ENCODE measurements around the gene CHRD. TPM values are rescaled to one million over a fixed set of nuclear protein-coding genes. Genes with fewer than 3 reads are reported as not detected.

Gene CHRD
- polyA plus RNA-seq, 1 donor = 3.7 TPM

DNA sequence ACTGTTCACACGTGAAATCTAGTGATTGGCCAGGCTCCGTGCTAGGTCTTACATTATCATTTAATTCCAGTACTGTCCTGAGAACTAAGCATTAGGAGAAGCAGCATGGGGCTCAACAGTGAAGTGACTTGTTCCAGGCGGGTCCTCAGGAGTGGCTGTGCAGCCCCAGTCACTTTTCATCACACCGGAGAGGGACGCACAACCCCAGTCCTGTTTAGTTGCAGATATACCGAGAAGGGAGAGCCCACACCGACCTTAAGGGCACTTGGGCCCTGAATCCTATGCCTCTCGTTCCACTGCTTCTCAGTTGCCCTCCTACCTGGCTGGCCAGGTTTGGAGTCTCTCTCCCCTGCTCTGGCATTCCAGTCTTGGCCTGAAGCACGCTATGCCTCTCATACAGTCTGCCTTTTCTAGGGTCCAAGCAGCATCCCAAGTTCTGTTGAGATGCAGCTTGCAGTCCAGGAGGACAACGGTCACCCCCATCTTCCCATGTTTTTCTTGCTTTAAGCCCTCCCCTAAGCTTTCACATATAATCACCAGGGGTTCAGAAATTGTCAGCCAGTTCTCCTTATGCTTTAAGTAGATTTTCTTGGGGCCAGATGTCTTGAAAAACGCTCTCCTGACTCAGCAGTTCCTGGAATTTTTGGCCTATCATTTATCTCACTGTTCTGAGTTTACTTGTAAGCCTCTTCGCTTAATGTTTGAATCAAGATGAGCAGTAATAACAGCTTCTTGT, 32.4 kb upstream of the CHRD start:
- Histone ChIP-seq H3K27me3 (ENCODE audit: control insufficient read depth, insufficient read depth, low read length) (no peaks in the 10 kb centered on the region), H3K36me3 (ENCODE audit: control insufficient read depth, insufficient read depth, low read length) (peaks cover 40% of the 10 kb centered on the region), H3K4me1 (ENCODE audit: control insufficient read depth, insufficient read depth, low read length) (peaks cover 32% of the 10 kb centered on the region), H3K4me3 (ENCODE audit: low read length) (no peak overlapping the region), H3K27ac (ENCODE audit: low read length) (no peak overlapping the region), H3K9me3 (ENCODE audit: control insufficient read depth, low read depth, low read length) (no peaks in the 10 kb centered on the region)
- WGBS (ENCODE audit: insufficient coverage, low lambda C conversion rate) = no CpG with 5 or more reads among the region's 12 CpGs
- no peak for DNase-seq

DNA sequence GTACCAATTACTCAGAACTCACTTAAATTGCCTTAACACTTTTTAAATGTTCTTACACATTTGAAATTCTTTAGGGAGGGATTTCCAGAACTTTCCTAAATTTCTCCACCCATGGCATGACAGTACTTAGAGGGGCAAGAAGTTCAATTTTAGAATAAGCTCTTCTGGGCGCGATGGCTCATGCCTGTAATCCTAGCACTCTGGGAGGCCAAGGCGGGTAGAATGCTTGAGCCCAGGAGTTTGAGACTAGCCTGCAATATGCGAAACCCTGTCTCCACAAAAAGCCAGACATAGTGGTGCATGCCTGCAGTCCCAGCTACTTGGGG, 31.8 kb upstream of the CHRD start:
- no peak for DNase-seq
- H3K4me1 ChIP-seq (ENCODE audit: control insufficient read depth, insufficient read depth, low read length) = peaks cover 37% of the 10 kb centered on the region
- H3K4me3 ChIP-seq (ENCODE audit: low read length) = no peak overlapping the region
- peaks cover 40% of the 10 kb centered on the region for H3K36me3 ChIP-seq (ENCODE audit: control insufficient read depth, insufficient read depth, low read length)
- no peak overlapping the region for H3K27ac ChIP-seq (ENCODE audit: low read length)
- no peaks in the 10 kb centered on the region for H3K9me3 ChIP-seq (ENCODE audit: control insufficient read depth, low read depth, low read length)
- WGBS (ENCODE audit: insufficient coverage, low lambda C conversion rate) = no CpG with 5 or more reads among the region's 4 CpGs
- no peaks in the 10 kb centered on the region for H3K27me3 ChIP-seq (ENCODE audit: control insufficient read depth, insufficient read depth, low read length)

DNA sequence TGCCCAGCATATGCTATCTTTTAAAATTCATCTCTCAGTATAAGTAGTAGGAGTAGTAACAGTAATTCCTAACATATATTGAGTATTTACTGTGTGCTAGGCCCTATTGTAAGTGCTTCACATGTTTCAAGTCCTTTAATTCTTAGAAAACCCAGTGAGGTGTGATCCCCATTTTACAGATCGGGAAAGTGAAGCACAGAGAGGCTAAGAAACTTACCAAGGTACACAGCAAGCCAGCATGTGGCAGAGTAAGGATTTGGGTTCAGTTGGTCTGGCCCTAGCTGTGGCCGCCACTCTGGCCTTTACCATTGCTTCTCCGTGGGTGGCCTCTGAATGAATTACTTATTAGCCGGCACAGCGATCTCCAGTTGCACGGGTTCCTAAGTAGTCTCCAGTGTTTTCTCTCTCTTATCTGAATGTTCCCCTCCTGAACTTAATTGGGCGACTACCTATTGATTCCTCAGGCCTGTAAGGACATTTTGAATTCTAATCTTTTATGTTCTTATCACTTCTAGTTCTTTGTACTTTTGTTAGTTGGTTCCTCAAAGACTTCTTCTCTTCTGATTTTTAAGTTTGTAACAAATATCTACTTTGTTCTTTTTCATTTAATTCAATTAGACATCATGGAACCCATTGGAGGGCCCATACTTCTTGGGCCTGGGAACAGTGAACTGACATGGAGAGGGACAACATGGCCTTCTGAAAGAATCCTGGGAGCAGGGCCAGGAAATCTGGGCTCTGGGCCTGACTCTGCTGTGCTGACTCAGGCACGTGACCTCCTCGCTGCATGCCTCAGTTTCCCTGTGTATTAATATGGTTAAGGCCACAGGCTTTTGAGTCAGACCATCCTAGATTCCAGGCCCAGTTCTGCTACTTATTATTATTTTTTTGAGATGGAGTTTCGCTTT, 30.0 kb upstream of the CHRD start:
- WGBS (ENCODE audit: insufficient coverage, low lambda C conversion rate) = 73% methylated on average over 4 of the region's 10 CpGs
- H3K27ac ChIP-seq (ENCODE audit: low read length) = no peak overlapping the region

DNA sequence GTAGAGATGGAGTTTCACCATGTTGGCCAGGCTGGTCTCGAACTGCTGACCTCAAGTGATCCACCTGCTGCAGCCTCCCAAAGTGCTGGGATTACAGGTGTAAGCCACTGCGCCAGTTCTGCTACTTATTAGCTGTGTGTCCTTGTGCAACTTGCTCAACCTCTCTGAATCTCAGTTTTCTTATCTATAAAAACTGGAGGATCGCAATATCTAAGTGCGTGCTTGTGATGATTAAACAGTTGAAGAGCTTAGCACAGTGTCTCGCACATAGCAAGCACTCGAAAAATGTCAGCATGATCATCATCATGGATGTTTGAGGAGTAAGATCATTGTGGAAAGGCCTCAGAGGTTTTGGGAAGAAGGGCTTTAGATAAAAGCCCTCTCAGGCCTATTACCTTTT, 29.2 kb upstream of the CHRD start:
- Histone ChIP-seq H3K4me1 (ENCODE audit: control insufficient read depth, insufficient read depth, low read length) (peaks cover 37% of the 10 kb centered on the region), H3K4me3 (ENCODE audit: low read length) (no peak overlapping the region), H3K9me3 (ENCODE audit: control insufficient read depth, low read depth, low read length) (no peaks in the 10 kb centered on the region), H3K36me3 (ENCODE audit: control insufficient read depth, insufficient read depth, low read length) (peaks cover 45% of the 10 kb centered on the region), H3K27me3 (ENCODE audit: control insufficient read depth, insufficient read depth, low read length) (no peaks in the 10 kb centered on the region), H3K27ac (ENCODE audit: low read length) (no peak overlapping the region)
- DNase-seq = no peak
- WGBS (ENCODE audit: insufficient coverage, low lambda C conversion rate) = no CpG with 5 or more reads among the region's 6 CpGs

More for the DNA sequence above, 30.0 kb upstream of the CHRD start:
- Histone ChIP-seq H3K4me3 (ENCODE audit: low read length) (no peak overlapping the region), H3K4me1 (ENCODE audit: control insufficient read depth, insufficient read depth, low read length) (peaks cover 45% of the 10 kb centered on the region), H3K36me3 (ENCODE audit: control insufficient read depth, insufficient read depth, low read length) (peaks cover 39% of the 10 kb centered on the region), H3K9me3 (ENCODE audit: control insufficient read depth, low read depth, low read length) (no peaks in the 10 kb centered on the region), H3K27me3 (ENCODE audit: control insufficient read depth, insufficient read depth, low read length) (no peaks in the 10 kb centered on the region)
- DNase-seq = no peak

DNA sequence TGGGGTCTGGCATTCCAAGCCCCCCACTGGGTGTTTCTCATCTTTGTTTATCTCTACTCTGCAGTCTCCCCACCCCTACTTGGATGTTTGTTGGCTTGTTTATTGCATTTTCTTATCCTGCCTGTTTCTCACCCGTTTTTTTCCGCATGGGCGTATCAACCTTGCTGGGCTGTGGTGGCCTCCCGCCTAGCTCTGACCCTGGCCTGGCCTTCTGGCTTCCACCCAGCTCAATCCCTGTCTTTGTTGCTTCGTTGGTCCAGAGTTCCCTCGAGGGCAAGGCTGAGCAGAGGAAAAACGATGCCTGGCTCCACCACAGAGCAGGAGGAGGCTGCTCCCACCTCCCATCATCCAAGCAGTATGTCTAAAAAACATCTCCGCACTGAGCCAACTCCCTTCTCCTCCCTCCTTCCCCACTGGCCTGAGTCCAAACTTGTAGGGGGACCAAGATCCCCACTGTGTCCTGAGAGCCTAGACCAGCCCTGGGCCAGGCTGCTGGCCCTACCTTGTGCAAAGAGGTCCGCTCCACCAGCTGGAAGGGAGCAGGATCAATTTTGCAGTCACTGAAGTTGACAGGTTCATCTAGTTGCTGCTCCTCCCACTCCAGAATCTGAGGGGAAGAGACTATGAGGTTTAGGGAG, 28.2 kb upstream of the CHRD start:
- H3K4me3 ChIP-seq (ENCODE audit: low read length) = no peak overlapping the region
- H3K36me3 ChIP-seq (ENCODE audit: control insufficient read depth, insufficient read depth, low read length) = peaks cover 47% of the 10 kb centered on the region
- no CpG with 5 or more reads among the region's 9 CpGs for WGBS (ENCODE audit: insufficient coverage, low lambda C conversion rate)
- H3K27ac ChIP-seq (ENCODE audit: low read length) = peak overlapping the region; percentile 86
- no peaks in the 10 kb centered on the region for H3K9me3 ChIP-seq (ENCODE audit: control insufficient read depth, low read depth, low read length)
- no peak for DNase-seq
- peaks cover 27% of the 10 kb centered on the region for H3K4me1 ChIP-seq (ENCODE audit: control insufficient read depth, insufficient read depth, low read length)
- no peaks in the 10 kb centered on the region for H3K27me3 ChIP-seq (ENCODE audit: control insufficient read depth, insufficient read depth, low read length)

DNA sequence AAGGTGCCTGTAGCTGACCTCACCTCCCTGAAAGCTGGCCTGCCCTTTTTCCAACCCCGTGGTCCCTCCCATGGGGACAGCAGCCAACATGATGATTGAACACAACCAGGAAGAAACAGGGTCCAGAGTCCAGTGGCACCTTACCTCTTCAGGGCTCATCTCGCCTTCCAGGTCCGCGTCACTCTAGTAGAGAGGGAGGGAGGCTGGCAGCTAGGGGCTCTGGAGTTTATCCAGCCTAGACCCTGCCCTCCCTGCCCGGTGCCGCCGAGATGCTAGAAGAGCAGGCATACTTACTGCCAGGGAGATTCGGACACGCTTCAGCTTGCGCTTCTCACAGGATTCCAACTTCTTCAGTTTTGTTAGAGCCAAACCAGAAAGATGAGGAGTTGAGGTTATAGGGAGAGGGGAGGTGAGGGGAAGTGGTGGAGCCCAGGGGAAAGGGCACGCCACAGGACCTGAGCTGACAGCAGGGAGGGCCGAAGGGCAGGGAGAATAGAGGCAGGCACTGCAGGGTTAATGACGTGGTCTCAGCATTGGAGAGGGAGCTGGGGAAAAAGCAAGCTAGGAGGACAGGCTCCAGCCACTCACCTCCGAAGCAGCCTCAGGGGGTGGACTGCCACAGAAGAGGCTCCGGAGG, 27.6 kb upstream of the CHRD start:
- H3K27me3 ChIP-seq (ENCODE audit: control insufficient read depth, insufficient read depth, low read length) = no peaks in the 10 kb centered on the region
- no peak overlapping the region for H3K4me3 ChIP-seq (ENCODE audit: low read length)
- H3K4me1 ChIP-seq (ENCODE audit: control insufficient read depth, insufficient read depth, low read length) = peaks cover 27% of the 10 kb centered on the region
- no peaks in the 10 kb centered on the region for H3K9me3 ChIP-seq (ENCODE audit: control insufficient read depth, low read depth, low read length)
- peak; percentile 92 to 95 for DNase-seq
- peak overlapping the region; percentile 86 for H3K27ac ChIP-seq (ENCODE audit: low read length)
- peaks cover 50% of the 10 kb centered on the region for H3K36me3 ChIP-seq (ENCODE audit: control insufficient read depth, insufficient read depth, low read length)
- whole genome bisulfite sequencing (ENCODE audit: insufficient coverage, low lambda C conversion rate) = 100% methylated on average over 1 of the region's 15 CpGs

DNA sequence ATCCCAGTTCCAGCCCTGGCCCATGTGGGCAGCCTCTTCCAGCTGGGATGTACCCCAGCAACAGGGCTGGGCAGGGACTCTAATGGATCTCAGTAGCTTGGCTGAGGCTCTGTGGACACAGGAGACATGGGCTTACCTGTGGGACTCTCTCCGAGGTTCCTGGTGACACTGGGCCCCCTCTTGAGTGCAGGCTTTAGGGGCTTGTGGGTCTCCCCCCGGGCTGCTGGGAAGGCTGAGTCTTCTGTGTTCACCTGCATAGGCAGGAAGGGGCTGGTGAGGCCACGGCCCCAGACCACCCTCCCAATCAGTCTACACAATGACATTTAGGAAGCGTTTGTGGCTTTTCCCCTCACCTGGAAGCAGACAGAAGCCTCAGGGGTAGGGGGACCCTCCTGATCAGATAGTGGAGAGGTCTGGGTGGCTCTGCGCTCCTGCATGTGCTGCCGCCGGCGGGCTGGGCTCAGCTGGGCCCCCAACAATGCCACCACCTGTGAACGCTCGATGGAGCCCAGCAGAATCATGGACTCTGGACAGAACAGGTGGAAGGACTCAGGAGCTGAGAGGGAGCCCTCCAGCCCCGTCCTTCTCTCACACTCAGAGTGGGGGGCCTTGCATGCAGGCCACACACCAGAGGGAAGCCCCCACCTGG, 26.8 kb upstream of the CHRD start:
- no CpG with 5 or more reads among the region's 11 CpGs for WGBS (ENCODE audit: insufficient coverage, low lambda C conversion rate)
- no peak overlapping the region for H3K4me3 ChIP-seq (ENCODE audit: low read length)
- H3K36me3 ChIP-seq (ENCODE audit: control insufficient read depth, insufficient read depth, low read length) = peaks cover 57% of the 10 kb centered on the region
- DNase-seq = no peak
- H3K27me3 ChIP-seq (ENCODE audit: control insufficient read depth, insufficient read depth, low read length) = no peaks in the 10 kb centered on the region
- H3K9me3 ChIP-seq (ENCODE audit: control insufficient read depth, low read depth, low read length) = no peaks in the 10 kb centered on the region
- H3K27ac ChIP-seq (ENCODE audit: low read length) = peak overlapping the region; percentile 86
- H3K4me1 ChIP-seq (ENCODE audit: control insufficient read depth, insufficient read depth, low read length) = peaks cover 27% of the 10 kb centered on the region

DNA sequence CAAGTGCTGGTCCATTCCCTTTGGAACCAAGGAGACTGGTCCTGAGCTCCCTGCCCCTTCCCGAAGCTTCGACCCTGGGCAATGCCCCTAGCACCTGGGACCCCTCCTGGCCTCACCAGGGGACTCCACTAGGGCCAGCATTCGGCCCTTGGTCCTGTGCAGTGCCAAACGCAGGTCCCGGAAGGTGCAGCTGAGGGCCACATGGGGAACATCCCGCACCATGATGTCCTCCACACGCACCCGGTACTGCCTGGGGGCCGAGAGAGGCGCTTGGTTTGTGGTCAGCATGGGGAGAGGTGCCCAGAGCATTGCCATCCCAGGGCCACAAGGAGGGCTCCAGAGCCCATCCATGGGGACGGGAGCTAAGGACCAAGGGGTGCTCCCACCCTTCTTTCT, 26.3 kb upstream of the CHRD start:
- Histone ChIP-seq H3K36me3 (ENCODE audit: control insufficient read depth, insufficient read depth, low read length) (peaks cover 63% of the 10 kb centered on the region), H3K27ac (ENCODE audit: low read length) (no peak overlapping the region), H3K9me3 (ENCODE audit: control insufficient read depth, low read depth, low read length) (no peaks in the 10 kb centered on the region), H3K4me1 (ENCODE audit: control insufficient read depth, insufficient read depth, low read length) (peaks cover 27% of the 10 kb centered on the region), H3K4me3 (ENCODE audit: low read length) (no peak overlapping the region), H3K27me3 (ENCODE audit: control insufficient read depth, insufficient read depth, low read length) (no peaks in the 10 kb centered on the region)
- no peak for DNase-seq
- WGBS (ENCODE audit: insufficient coverage, low lambda C conversion rate) = no CpG with 5 or more reads among the region's 11 CpGs

DNA sequence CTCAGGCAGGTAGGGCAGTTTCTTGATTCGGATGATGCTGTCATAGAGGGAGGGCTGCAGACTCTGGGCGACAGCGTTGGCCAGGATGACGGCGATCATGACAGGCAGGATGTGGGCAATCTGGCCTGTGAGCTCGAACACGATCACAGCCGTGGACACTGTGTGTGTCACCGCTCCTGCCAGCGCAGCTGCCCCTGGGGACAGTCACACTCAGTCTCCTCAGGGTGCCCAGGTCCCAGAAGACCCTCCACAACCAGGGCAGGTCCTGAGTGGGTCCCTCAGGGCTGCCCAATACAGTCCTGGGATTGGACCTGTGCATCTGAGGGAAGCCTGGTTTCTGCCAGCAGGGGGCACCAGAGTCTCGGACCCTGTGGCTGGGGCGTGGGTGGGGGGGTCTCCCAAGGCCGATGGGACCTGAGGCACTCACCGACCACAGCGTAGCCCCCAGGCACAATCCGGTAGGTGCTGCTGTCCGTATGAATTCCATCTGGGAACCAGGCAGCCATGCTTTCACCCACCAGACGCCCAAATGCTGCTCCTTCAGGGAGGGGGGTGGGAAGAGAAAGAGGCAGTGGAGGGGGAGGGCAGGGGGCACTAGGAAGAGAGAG, 25.6 kb upstream of the CHRD start:
- H3K27me3 ChIP-seq (ENCODE audit: control insufficient read depth, insufficient read depth, low read length) = no peaks in the 10 kb centered on the region
- H3K4me3 ChIP-seq (ENCODE audit: low read length) = no peak overlapping the region
- peaks cover 68% of the 10 kb centered on the region for H3K36me3 ChIP-seq (ENCODE audit: control insufficient read depth, insufficient read depth, low read length)
- no peaks in the 10 kb centered on the region for H3K9me3 ChIP-seq (ENCODE audit: control insufficient read depth, low read depth, low read length)
- peaks cover 31% of the 10 kb centered on the region for H3K4me1 ChIP-seq (ENCODE audit: control insufficient read depth, insufficient read depth, low read length)
- DNase-seq = no peak
- WGBS (ENCODE audit: insufficient coverage, low lambda C conversion rate) = no CpG with 5 or more reads among the region's 18 CpGs
- no peak overlapping the region for H3K27ac ChIP-seq (ENCODE audit: low read length)
